ENCODE measurements around the gene MGRN1. TPM values are rescaled to one million over a fixed set of nuclear protein-coding genes. Genes with fewer than 3 reads are reported as not detected.

The MGRN1 gene
- total RNA-seq, 1 experiment from 2014 or later, result 72.3 TPM

DNA sequence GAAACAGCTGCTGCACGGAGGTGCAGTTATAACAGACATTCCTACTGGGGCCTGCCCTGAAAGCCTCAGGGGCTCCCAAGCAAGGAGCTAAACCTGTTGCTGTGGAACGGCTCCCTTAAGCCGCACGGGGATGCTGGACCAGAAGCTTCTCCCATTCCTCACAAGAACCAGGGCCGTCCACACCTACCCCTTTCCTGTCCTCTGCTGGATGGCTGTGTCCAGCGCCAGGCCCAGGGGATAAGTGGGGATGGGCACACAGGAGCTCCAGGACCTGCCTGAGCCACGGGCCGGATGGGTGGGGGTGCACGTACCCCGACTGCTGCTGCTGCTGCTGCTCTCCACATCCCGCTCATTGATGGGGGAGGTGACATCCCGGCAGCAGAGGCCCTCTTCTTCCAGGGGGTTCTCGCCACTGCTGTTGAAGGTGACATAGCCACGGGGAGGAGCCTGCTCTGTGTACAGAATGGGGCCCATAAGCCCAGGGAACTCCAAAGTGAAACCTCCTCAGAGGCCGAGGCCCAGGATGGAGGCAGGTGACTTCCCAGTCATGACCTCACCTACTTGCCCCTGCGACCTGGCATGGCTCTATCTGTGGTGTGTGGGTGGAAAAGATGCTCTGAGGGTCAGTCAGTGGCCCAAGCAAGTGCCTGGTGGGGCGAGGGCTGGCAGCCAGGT lies 77.3 kb downstream of the MGRN1 start:
- Histone ChIP-seq H3K9me3 (no peaks in the 10 kb centered on the region), H3K36me3 (ENCODE audit: control insufficient read depth, insufficient read depth, low read length) (no peaks in the 10 kb centered on the region; the same call in 1 of the 2 replicates), H3K27me3 (replicated peaks; ENCODE audit: control insufficient read depth, insufficient read depth, low read length) (no peaks in the 10 kb centered on the region), H3K4me1 (no peaks in the 10 kb centered on the region), H3K4me3 (ENCODE audit: low read depth, low read length) (no peak overlapping the region)
- intact Hi-C loops (cut with micrococcal nuclease; ENCODE audit: unreplicated experiment), result no loop called here
- Mint-ChIP-seq H3K27ac (ENCODE audit: unreplicated experiment) (no peak overlapping the region), H3K4me1 (ENCODE audit: low read depth, unreplicated experiment) (no peaks in the 10 kb centered on the region), H3K4me3 (ENCODE audit: unreplicated experiment) (no peak overlapping the region), H3K27me3 (ENCODE audit: insufficient read depth, unreplicated experiment) (no peaks in the 10 kb centered on the region), H3K36me3 (ENCODE audit: insufficient read depth, unreplicated experiment) (peaks cover 35% of the 10 kb centered on the region), H3K9me3 (ENCODE audit: unreplicated experiment) (no peaks in the 10 kb centered on the region)
- TF ChIP-seq, protein P1, sequence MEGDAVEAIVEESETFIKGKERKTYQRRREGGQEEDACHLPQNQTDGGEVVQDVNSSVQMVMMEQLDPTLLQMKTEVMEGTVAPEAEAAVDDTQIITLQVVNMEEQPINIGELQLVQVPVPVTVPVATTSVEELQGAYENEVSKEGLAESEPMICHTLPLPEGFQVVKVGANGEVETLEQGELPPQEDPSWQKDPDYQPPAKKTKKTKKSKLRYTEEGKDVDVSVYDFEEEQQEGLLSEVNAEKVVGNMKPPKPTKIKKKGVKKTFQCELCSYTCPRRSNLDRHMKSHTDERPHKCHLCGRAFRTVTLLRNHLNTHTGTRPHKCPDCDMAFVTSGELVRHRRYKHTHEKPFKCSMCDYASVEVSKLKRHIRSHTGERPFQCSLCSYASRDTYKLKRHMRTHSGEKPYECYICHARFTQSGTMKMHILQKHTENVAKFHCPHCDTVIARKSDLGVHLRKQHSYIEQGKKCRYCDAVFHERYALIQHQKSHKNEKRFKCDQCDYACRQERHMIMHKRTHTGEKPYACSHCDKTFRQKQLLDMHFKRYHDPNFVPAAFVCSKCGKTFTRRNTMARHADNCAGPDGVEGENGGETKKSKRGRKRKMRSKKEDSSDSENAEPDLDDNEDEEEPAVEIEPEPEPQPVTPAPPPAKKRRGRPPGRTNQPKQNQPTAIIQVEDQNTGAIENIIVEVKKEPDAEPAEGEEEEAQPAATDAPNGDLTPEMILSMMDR (IDR thresholded peaks at IDR 0.05; ENCODE audit: insufficient read depth in 1 of 2, low read depth in 1 of 2, low read length in 1 of 2, severe bottlenecking in 1 of 2, unreplicated experiment in 1 of 2), result no peak
- ChIA-PET POLR2A (no interaction called here), CTCF (no interaction called here)
- DNase-seq, result peak in 1 of 2 experiments; percentile 38
- no TSS peak for BruUV-seq (replicated peaks)

DNA sequence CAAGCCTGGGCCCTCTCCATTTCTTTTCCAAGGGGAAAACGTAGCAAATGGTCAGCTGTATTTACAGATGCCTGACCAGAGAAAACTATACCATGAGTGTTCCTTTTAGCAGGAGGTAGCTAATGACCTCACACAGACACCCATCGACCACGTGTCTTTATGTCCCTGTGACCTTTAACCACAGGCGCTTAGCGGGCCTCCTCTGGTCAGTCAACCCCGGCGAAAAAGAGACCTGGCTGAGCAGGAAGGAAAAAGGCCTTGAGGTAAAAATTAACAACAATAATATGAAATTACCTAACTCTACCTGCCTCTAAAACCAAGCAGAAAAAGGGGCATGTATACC lies 77.8 kb downstream of the MGRN1 start:
- H3K27me3 ChIP-seq (replicated peaks; ENCODE audit: control insufficient read depth, insufficient read depth, low read length), result no peaks in the 10 kb centered on the region
- Mint-ChIP-seq H3K27ac (ENCODE audit: unreplicated experiment) (no peak overlapping the region), H3K9me3 (ENCODE audit: unreplicated experiment) (no peaks in the 10 kb centered on the region), H3K36me3 (ENCODE audit: insufficient read depth, unreplicated experiment) (peaks cover 39% of the 10 kb centered on the region), H3K27me3 (ENCODE audit: insufficient read depth, unreplicated experiment) (no peaks in the 10 kb centered on the region), H3K4me1 (ENCODE audit: low read depth, unreplicated experiment) (no peaks in the 10 kb centered on the region), H3K4me3 (ENCODE audit: unreplicated experiment) (no peak overlapping the region)
- H3K4me1 ChIP-seq, result no peaks in the 10 kb centered on the region
- CTCF ChIA-PET, result no interaction called here
- DNase-seq, result peak in 1 of 2 experiments; percentile 49
- POLR2A ChIA-PET, result no interaction called here
- H3K36me3 ChIP-seq (ENCODE audit: control insufficient read depth, insufficient read depth, low read length), result no peaks in the 10 kb centered on the region; the same call in 1 of the 2 replicates
- TF ChIP-seq, protein P1 (IDR thresholded peaks at IDR 0.05; ENCODE audit: insufficient read depth in 1 of 2, low read depth in 1 of 2, low read length in 1 of 2, severe bottlenecking in 1 of 2, unreplicated experiment in 1 of 2), result no peak
- BruUV-seq (replicated peaks), result no TSS peak
- intact Hi-C loops (cut with micrococcal nuclease; ENCODE audit: unreplicated experiment), result no loop called here
- H3K9me3 ChIP-seq, result no peaks in the 10 kb centered on the region
- no peak overlapping the region for H3K4me3 ChIP-seq (ENCODE audit: low read depth, low read length)

GRCh38 chr16:4703906-4704305 lies 79.3 kb downstream of the MGRN1 start:
- ChIA-PET CTCF (no interaction called here), POLR2A (no interaction called here)
- Mint-ChIP-seq H3K4me1 (ENCODE audit: low read depth, unreplicated experiment) (no peaks in the 10 kb centered on the region), H3K27me3 (ENCODE audit: insufficient read depth, unreplicated experiment) (no peaks in the 10 kb centered on the region), H3K9me3 (ENCODE audit: unreplicated experiment) (no peaks in the 10 kb centered on the region), H3K36me3 (ENCODE audit: insufficient read depth, unreplicated experiment) (peaks cover 41% of the 10 kb centered on the region), H3K4me3 (ENCODE audit: unreplicated experiment) (no peak overlapping the region), H3K27ac (ENCODE audit: unreplicated experiment) (no peak overlapping the region)
- TF ChIP-seq, protein P1 (IDR thresholded peaks at IDR 0.05; ENCODE audit: insufficient read depth in 1 of 2, low read depth in 1 of 2, low read length in 1 of 2, severe bottlenecking in 1 of 2, unreplicated experiment in 1 of 2), result no peak
- no peaks in the 10 kb centered on the region for H3K4me1 ChIP-seq
- H3K27me3 ChIP-seq (replicated peaks; ENCODE audit: control insufficient read depth, insufficient read depth, low read length), result no peaks in the 10 kb centered on the region
- no peaks in the 10 kb centered on the region; the same call in 1 of the 2 replicates for H3K36me3 ChIP-seq (ENCODE audit: control insufficient read depth, insufficient read depth, low read length)
- no peak for DNase-seq
- intact Hi-C loops (cut with micrococcal nuclease; ENCODE audit: unreplicated experiment), result no loop called here
- BruUV-seq (replicated peaks), result no TSS peak
- no peaks in the 10 kb centered on the region for H3K9me3 ChIP-seq
- no peak overlapping the region for H3K4me3 ChIP-seq (ENCODE audit: low read depth, low read length)
